Body of pancreas (tissue), 4 donors: Measurements from ENCODE around the gene LIMS1. TPM values are rescaled to one million over a fixed set of nuclear protein-coding genes. Genes with fewer than 3 reads are reported as not detected.
"Not testable (repeated sequence)": the region's sequence is repeated elsewhere in the genome, so short reads cannot be mapped to it uniquely, and the experiment has no call there.

Experiments
- ATAC-seq: fragments of 150-250 bp; one replicate; pipeline ENCODE4 v1.9.1; 2016
- DNase-seq, 4 donors: peaks; one replicate each; pipeline ENCODE4 v3.0.0-alpha.2; 2019
- H3K27ac ChIP-seq, 4 donors: fragments of 200-600 bp; sonication (generic); 1 replicate in 3 of 4; 2 replicates in 1 of 4; pipeline versions ENCODE4 v1.5.1 to v1.6.1; 2016 to 2019; ENCODE audit warnings: mild to moderate bottlenecking in 1 of 4, mixed read lengths in 1 of 4, moderate library complexity in 1 of 4
- H3K27me3 ChIP-seq, 2 donors: fragments of 200-600 bp; sonication (generic); one replicate each; pipeline ENCODE4 v1.6.0; 2016; ENCODE audit warnings: mild to moderate bottlenecking in 1 of 2
- H3K36me3 ChIP-seq, 2 donors: fragments of 200-600 bp; sonication (generic); replicated peaks in 1 of 2; 2 replicates each; pipeline ENCODE4 v1.5.1; 2016; ENCODE audit warnings: low read depth in 2 of 2; ENCODE audit not compliant: insufficient read depth in 1 of 2
- H3K4me1 ChIP-seq: fragments of 200-600 bp; sonication (generic); one replicate; pipeline ENCODE4 v1.6.0; 2016
- H3K4me3 ChIP-seq, 2 donors: fragments of 200-600 bp; sonication (generic); 1 replicate in 1 of 2; 2 replicates in 1 of 2; pipeline ENCODE4 v1.5.1; 2016 to 2019
- H3K9me3 ChIP-seq, 3 donors: fragments of 200-600 bp; sonication (generic); 1 replicate in 2 of 3; 2 replicates in 1 of 3; pipeline ENCODE4 v1.5.1; 2016
- POLR2A ChIP-seq, 3 donors: fragments of 450-650 bp; IDR thresholded peaks; one replicate each; pipeline ENCODE4 v1.6.1; 2016; ENCODE audit warnings: antibody characterized with exemption in 3 of 3, mild to moderate bottlenecking in 2 of 3
- WGBS, 2 donors: methylation state at CpG; one replicate each; pipeline ENCODE4 v1.1.5; 2017; 5-methylcytosine and 5-hydroxymethylcytosine counted together
- intact Hi-C: fragments of 100-400 bp; cut with DNase I; formaldehyde crosslinking; loops from one replicate; pipeline ENCODE4 v1.15.1; 2023
- total RNA-seq, 2 donors: library from RNA; depleted of rRNA; stranded (reverse); fragments of >200 nt; gene quantifications; one replicate each; pipeline ENCODE4 v1.1.0, GENCODE V29; 2016
- TF ChIP-seq, protein P1 (sequence below), 7 experiments: fragments of 450-650 bp in 4 of 7; fragments of 200-600 bp in 3 of 7; sonication (generic) in 3 of 7; IDR thresholded peaks; one replicate each; pipeline ENCODE4 v1.5.1; 2016 to 2019; ENCODE audit warnings: antibody characterized with exemption in 7 of 7

Gene LIMS1
- total RNA-seq, 2 donors from 2014 or later, result 19.1 to 28.3 TPM

DNA sequence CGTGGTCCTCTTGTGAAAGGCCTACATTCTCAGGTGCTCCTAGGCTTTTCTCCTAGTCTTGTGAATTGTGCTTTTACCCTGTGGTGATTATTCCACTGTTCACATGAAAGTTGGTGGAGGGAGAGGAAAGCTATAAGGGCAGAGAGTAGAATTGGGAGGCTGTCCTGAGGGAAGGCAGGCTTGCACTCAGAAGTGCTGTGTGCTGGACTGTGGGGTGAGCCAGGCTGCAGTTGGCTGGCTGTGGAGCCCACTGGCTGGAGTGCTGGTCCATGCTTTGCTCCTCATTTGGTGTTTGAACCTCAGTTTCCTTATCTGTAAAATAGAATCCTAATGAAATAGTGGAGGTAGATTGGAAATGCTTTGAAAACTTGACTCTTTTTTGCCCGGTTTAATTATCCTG is 21.3 kb downstream of the LIMS1 start:
- H3K27ac ChIP-seq, result peak overlapping the region in 1 of 4 donors; percentile 56
- ATAC-seq (no peak), DNase-seq (no peak)
- peaks cover 43% of the 10 kb centered on the region for H3K4me1 ChIP-seq
- no peaks in the 10 kb centered on the region for H3K9me3 ChIP-seq
- WGBS, 2 donors, result 93 to 96% methylated on average over 2 of the region's 2 CpGs
- no peaks in the 10 kb centered on the region for H3K36me3 ChIP-seq
- no peak for TF ChIP-seq POLR2A (IDR thresholded peaks at IDR 0.05)
- TF ChIP-seq, protein P1, sequence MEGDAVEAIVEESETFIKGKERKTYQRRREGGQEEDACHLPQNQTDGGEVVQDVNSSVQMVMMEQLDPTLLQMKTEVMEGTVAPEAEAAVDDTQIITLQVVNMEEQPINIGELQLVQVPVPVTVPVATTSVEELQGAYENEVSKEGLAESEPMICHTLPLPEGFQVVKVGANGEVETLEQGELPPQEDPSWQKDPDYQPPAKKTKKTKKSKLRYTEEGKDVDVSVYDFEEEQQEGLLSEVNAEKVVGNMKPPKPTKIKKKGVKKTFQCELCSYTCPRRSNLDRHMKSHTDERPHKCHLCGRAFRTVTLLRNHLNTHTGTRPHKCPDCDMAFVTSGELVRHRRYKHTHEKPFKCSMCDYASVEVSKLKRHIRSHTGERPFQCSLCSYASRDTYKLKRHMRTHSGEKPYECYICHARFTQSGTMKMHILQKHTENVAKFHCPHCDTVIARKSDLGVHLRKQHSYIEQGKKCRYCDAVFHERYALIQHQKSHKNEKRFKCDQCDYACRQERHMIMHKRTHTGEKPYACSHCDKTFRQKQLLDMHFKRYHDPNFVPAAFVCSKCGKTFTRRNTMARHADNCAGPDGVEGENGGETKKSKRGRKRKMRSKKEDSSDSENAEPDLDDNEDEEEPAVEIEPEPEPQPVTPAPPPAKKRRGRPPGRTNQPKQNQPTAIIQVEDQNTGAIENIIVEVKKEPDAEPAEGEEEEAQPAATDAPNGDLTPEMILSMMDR (IDR thresholded peaks at IDR 0.05), result no peak
- no peaks in the 10 kb centered on the region for H3K27me3 ChIP-seq
- no peak overlapping the region for H3K4me3 ChIP-seq
- intact Hi-C loops, result no loop called here

DNA sequence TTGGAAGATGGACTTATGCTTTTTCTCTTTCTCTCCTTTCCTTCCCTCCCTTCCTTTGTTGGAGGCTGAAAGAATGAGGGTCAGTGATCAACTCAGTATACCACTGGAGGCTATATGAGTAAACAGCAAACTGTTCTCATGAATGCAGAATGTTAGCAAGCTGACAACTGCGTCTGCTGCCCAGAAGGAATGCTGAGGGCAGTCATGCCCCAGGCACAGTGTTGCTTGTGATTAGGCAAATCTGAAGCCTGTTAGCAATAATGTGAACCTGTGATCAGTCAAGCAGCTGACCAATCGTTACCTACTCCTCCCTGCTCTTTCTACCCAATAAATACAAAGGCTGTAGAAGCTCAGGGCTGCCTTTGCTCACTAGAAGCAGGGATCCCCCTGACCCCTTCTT is 22.3 kb downstream of the LIMS1 start:
- intact Hi-C loops, H3K27ac ChIP-seq, H3K27me3 ChIP-seq, H3K36me3 ChIP-seq, ATAC-seq, H3K4me3 ChIP-seq, DNase-seq, H3K9me3 ChIP-seq: not testable (repeated sequence)
- H3K4me1 ChIP-seq, result peaks cover 53% of the 10 kb centered on the region
- 40 to 67% methylated on average over 2 of the region's 2 CpGs for WGBS, 2 donors

DNA sequence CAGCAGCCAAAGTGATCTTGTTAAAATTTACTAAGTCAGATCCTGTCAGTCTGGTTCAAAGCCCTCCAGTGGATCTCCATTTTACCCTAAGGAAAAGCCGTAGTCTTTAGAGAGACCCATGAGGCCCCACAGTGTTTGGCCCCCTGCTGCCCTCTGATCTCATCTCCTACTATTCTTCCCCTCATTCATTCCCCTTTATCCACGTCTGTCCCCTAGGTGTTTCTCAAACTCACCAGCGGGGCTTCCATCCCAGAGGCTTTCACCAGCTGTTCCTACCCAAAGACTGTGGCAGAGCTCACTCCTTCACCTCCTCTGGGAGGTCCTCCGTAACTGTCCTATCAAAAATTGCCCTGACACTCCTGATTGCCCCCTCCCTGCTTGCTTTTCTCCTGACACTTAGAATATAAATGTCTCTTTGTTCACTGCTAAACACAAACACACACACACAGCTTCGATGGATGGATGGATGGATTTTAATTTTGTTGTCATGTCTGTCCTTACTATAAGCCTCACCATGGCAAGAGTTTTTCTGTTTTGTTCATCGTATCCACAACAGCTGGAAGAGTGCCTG is 26.1 kb downstream of the LIMS1 start:
- no peak for TF ChIP-seq POLR2A (IDR thresholded peaks at IDR 0.05)
- TF ChIP-seq, protein P1 (IDR thresholded peaks at IDR 0.05), result no peak
- peaks cover 36% of the 10 kb centered on the region for H3K4me1 ChIP-seq
- H3K27ac ChIP-seq, result peak overlapping the region in 3 of 4 donors; percentile 32 to 51 (median 48)
- 38 to 39% methylated on average over 6 of the region's 6 CpGs for WGBS, 2 donors
- no peak overlapping the region for H3K4me3 ChIP-seq
- no peak for DNase-seq
- H3K9me3 ChIP-seq, result no peaks in the 10 kb centered on the region
- H3K36me3 ChIP-seq, result no peaks in the 10 kb centered on the region
- no peak for ATAC-seq
- intact Hi-C loops, result no loop called here
- no peaks in the 10 kb centered on the region for H3K27me3 ChIP-seq

DNA sequence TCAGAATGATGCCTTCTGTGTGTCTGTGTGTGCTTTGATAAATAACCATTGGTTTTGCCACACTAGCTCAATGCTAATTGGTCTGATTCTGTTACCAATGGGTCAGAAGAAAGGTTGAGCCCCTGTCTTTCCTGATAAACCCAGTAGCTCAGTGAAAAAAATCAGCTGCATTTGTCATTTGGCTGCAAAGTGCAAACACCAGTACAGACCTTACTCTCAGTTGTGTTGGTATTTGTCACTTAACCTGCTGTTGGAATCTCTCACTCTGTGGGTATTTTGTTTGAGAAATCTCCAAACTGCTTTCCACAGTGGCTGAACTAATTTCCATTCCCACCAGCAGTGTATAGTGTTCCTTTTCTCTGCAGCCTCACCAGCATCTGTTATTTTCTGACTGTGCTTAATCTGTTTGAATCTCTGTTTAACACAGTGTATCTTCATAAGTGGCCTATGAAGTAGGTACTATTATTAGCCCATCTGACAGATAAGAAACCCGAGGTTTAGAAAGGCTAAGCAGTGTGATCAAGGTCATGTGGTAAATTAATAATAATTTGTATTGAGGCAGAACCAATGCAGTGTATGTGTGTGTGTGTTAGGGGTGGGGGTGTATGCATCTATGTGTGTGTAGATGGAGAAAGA is 26.7 kb downstream of the LIMS1 start:
- no peaks in the 10 kb centered on the region for H3K9me3 ChIP-seq
- peak; percentile 78 for ATAC-seq
- TF ChIP-seq, protein P1 (IDR thresholded peaks at IDR 0.05), result no peak
- TF ChIP-seq POLR2A (IDR thresholded peaks at IDR 0.05), result no peak
- H3K27me3 ChIP-seq, result no peaks in the 10 kb centered on the region
- WGBS, 2 donors, result 10 to 17% methylated on average over 1 of the region's 1 CpG
- H3K36me3 ChIP-seq, result no peaks in the 10 kb centered on the region
- H3K4me3 ChIP-seq, result no peak overlapping the region
- peak in 2 of 4 donors; percentile 24 to 28 for DNase-seq
- H3K27ac ChIP-seq, result peak overlapping the region; percentile 32 to 51 (median 46)
- H3K4me1 ChIP-seq, result peaks cover 32% of the 10 kb centered on the region
- intact Hi-C loops, result no loop called here

DNA sequence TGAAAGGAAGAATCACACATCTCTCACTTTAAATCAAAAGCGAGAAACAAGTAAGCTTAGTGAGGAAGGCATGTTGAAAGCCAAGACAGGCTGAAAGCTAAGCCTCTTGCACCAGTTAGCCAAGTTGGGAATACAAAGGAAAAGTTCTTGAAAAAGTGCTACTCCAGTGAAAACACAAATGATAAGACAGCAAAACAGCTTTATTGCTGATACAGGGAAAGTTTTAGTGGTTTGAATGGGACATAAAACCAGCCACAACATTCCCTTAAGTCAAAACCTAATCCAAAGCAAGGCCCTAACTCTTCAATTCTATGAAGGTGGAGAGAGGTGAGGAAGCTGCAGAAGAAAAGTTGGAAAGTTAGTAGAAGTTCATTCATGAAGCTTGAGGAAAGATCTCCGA is 28.0 kb downstream of the LIMS1 start:
- Histone ChIP-seq H3K9me3 (no peaks in the 10 kb centered on the region), H3K4me1 (peaks cover 32% of the 10 kb centered on the region), H3K27ac (no peak overlapping the region), H3K27me3 (no peaks in the 10 kb centered on the region), H3K4me3 (no peak overlapping the region), H3K36me3 (no peaks in the 10 kb centered on the region)
- 86 to 92% methylated on average over 2 of the region's 2 CpGs for WGBS, 2 donors
- ATAC-seq, result no peak
- intact Hi-C loops, result no loop called here
- DNase-seq, result no peak
- TF ChIP-seq, protein P1 (IDR thresholded peaks at IDR 0.05), result no peak
- TF ChIP-seq POLR2A (IDR thresholded peaks at IDR 0.05), result no peak
